ENCODE data around the gene PTPRB.

DNA sequence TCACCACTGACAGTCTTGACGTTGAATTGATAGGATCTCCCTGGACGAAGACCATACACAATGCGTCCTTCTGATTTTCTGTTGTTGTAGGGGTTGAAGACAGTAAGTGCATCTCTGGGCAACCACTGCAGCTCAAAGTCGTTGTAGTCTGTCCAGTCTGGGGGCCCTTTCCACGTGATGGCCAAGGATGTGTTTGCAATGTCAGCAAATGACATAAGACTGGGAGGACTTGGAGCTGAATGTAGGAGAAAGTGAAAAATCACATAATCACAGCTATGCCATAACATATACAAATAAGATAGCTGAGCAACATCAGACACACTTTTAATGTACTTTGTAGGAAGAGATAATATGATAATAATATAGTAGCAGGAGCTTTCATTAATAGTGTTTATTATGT is 77.8 kb downstream of the PTPRB start:
- TF ChIP-seq EZH2 (IDR thresholded peaks at IDR 0.05; ENCODE audit: borderline replicate concordance, low read depth, low read length, severe bottlenecking) (no peak), POLR2AphosphoS5 (IDR thresholded peaks at IDR 0.05; ENCODE audit: insufficient read depth, low read depth, low read length) (no peak), MYC (IDR thresholded peaks at IDR 0.05; ENCODE audit: low read depth, low read length) (no peak), POLR2A (IDR thresholded peaks at IDR 0.05; ENCODE audit: low read depth, low read length) (no peak), JUN (IDR thresholded peaks at IDR 0.05; ENCODE audit: borderline replicate concordance, insufficient read depth, insufficient read length, low read depth) (no peak)
- TF ChIP-seq, protein P1, sequence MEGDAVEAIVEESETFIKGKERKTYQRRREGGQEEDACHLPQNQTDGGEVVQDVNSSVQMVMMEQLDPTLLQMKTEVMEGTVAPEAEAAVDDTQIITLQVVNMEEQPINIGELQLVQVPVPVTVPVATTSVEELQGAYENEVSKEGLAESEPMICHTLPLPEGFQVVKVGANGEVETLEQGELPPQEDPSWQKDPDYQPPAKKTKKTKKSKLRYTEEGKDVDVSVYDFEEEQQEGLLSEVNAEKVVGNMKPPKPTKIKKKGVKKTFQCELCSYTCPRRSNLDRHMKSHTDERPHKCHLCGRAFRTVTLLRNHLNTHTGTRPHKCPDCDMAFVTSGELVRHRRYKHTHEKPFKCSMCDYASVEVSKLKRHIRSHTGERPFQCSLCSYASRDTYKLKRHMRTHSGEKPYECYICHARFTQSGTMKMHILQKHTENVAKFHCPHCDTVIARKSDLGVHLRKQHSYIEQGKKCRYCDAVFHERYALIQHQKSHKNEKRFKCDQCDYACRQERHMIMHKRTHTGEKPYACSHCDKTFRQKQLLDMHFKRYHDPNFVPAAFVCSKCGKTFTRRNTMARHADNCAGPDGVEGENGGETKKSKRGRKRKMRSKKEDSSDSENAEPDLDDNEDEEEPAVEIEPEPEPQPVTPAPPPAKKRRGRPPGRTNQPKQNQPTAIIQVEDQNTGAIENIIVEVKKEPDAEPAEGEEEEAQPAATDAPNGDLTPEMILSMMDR (IDR thresholded peaks at IDR 0.05; ENCODE audit: extremely low read depth in 1 of 2, insufficient read depth in 1 of 2, low read depth in 1 of 2, low read length in 2 of 2) = no peak
- TF ChIP-seq, protein P2, sequence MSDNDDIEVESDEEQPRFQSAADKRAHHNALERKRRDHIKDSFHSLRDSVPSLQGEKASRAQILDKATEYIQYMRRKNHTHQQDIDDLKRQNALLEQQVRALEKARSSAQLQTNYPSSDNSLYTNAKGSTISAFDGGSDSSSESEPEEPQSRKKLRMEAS (IDR thresholded peaks at IDR 0.05; ENCODE audit: insufficient read depth, insufficient read length) = no peak
